Measurements from ENCODE around the gene VMP1. TPM values are rescaled to one million over a fixed set of nuclear protein-coding genes. Genes with fewer than 3 reads are reported as not detected.
"Not testable (repeated sequence)": the region's sequence is repeated elsewhere in the genome, so short reads cannot be mapped to it uniquely, and the experiment has no call there.

VMP1 gene
- total RNA-seq, 1 donor = 460 TPM

DNA sequence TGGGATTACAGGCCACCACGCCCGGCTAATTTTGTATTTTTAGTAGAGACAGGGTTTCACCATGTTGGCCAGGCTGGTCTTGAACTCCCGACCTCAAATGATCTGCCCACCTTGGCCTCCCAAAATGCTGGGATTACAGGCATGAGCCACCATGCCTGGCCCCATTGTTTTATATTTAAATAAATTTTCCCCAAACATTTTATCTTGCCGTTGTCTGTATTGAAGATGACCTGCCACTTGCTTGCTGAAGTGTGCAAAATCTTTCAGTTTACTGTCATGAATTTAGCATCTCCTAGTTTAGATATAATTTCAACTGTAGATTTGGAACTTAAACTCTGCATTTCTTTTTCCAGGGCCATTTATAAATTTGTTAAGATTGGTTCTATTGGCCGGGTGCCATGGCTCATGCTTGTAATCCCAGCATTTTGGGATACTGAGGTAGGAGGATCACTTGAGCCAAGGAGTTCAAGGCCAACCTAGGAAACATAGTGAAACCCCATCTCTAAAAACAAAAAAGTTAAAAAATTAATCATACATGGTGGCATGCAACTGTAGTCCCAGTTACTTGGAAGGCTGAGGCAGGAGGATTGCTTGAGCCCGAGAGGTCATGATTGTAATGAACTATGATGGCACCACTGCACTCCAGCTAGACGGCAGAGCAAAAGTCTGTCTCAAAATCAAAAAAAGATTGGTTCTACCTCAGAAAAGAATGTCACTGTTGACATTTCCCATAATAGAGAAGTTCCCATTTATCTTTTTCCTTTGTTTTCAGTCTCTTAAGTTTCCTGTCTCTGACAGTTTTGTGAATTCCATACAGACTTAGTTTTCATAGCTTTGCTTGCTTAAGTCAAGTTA, 84.4 kb downstream of the VMP1 start:
- Histone ChIP-seq H3K4me1 (ENCODE audit: insufficient read depth, low read length) (peaks cover 64% of the 10 kb centered on the region), H3K27me3 (ENCODE audit: insufficient read depth, low read length) (no peaks in the 10 kb centered on the region), H3K4me3 (ENCODE audit: low read length) (no peak overlapping the region), H3K9me3 (ENCODE audit: low read depth, low read length) (no peaks in the 10 kb centered on the region)

- H3K4me3 ChIP-seq (ENCODE audit: low read length); H3K9me3 ChIP-seq (ENCODE audit: low read depth, low read length); H3K27me3 ChIP-seq (ENCODE audit: insufficient read depth, low read length): not testable (repeated sequence)
- peaks cover 58% of the 10 kb centered on the region for H3K4me1 ChIP-seq (ENCODE audit: insufficient read depth, low read length)
These were observed 85.0 kb downstream of the VMP1 start for GRCh38 chr17:59792458-59792823.

DNA sequence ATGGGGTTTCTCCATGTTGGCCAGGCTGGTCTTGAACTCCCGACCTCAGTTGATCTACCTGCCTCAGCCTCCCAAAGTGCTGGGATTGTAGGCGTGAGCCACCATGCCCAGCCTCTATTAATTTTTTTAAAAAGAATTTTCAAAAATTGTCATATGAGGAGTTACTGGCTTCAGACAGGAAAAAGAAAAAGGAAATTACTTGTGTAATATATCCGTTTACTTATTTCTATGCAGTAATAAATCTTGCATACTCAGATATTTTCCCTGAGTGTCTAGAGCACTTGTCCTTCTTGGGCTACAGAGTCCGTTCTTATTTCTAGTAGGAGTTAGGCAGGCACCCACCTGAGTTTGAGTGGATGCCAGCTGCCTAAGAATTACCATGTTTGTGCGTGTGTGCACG, 85.8 kb downstream of the VMP1 start:
- peaks cover 50% of the 10 kb centered on the region for H3K4me1 ChIP-seq (ENCODE audit: insufficient read depth, low read length)
- no peak overlapping the region for H3K4me3 ChIP-seq (ENCODE audit: low read length)
- no peaks in the 10 kb centered on the region for H3K9me3 ChIP-seq (ENCODE audit: low read depth, low read length)
- no peaks in the 10 kb centered on the region for H3K27me3 ChIP-seq (ENCODE audit: insufficient read depth, low read length)

DNA sequence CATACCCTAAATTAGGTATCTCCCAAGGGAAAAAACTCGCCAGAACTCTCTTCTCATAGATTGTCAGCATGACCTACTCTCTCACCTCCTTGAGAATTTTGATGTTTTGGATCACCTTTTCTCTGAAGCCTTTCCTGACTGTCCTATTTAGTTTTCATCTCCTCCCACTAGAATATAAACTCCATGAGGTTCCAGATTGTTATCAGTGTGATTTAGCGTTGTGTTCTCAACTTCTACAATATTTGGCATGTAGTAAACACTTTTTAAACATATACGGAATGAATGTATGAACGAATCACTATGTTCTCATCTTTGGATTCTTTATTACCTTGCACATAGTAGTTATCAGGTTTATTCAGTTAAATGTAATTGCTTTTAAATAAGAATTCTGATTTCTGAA, 88.7 kb downstream of the VMP1 start:
- peaks cover 28% of the 10 kb centered on the region for H3K4me1 ChIP-seq (ENCODE audit: insufficient read depth, low read length)

GRCh38 chr17:59796785-59797205, 89.3 kb downstream of the VMP1 start:
- no peaks in the 10 kb centered on the region for H3K9me3 ChIP-seq (ENCODE audit: low read depth, low read length)
- H3K27me3 ChIP-seq (ENCODE audit: insufficient read depth, low read length) = no peaks in the 10 kb centered on the region
- H3K4me3 ChIP-seq (ENCODE audit: low read length) = no peak overlapping the region
- H3K4me1 ChIP-seq (ENCODE audit: insufficient read depth, low read length) = peaks cover 22% of the 10 kb centered on the region

More for the DNA sequence above, 88.7 kb downstream of the VMP1 start:
- no peak overlapping the region for H3K4me3 ChIP-seq (ENCODE audit: low read length)
- H3K9me3 ChIP-seq (ENCODE audit: low read depth, low read length) = no peaks in the 10 kb centered on the region
- no peaks in the 10 kb centered on the region for H3K27me3 ChIP-seq (ENCODE audit: insufficient read depth, low read length)

DNA sequence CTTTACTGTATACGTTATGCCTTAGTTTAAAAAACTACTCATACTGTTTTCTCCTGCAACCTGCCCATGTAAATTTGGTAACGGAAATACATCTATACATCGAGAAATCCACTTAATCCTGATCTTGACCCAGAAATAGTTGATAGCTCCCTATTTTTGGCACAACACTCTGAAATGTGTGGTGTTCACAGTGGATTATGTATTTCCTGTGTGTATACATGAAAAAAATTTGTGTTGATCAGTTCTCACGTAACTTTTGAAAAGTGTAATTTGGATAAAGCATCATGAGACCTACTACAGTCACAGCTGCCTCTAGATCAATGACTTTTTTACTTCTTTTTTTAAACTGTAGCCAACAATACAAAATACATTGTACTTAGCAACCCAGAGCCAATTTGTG, 90.7 kb downstream of the VMP1 start:
- Histone ChIP-seq H3K4me1 (ENCODE audit: insufficient read depth, low read length) (peaks cover 9% of the 10 kb centered on the region), H3K9me3 (ENCODE audit: low read depth, low read length) (no peaks in the 10 kb centered on the region), H3K27me3 (ENCODE audit: insufficient read depth, low read length) (no peaks in the 10 kb centered on the region), H3K4me3 (ENCODE audit: low read length) (no peak overlapping the region)

- no peak overlapping the region for H3K4me3 ChIP-seq (ENCODE audit: low read length)
- H3K4me1 ChIP-seq (ENCODE audit: insufficient read depth, low read length) = peaks cover 8% of the 10 kb centered on the region
- H3K27me3 ChIP-seq (ENCODE audit: insufficient read depth, low read length) = no peaks in the 10 kb centered on the region
- no peaks in the 10 kb centered on the region for H3K9me3 ChIP-seq (ENCODE audit: low read depth, low read length)
These were observed 93.1 kb downstream of the VMP1 start for GRCh38 chr17:59800530-59800942.

- no peak overlapping the region for H3K4me3 ChIP-seq (ENCODE audit: low read length)
- no peaks in the 10 kb centered on the region for H3K9me3 ChIP-seq (ENCODE audit: low read depth, low read length)
- H3K4me1 ChIP-seq (ENCODE audit: insufficient read depth, low read length) = peaks cover 13% of the 10 kb centered on the region
- H3K27me3 ChIP-seq (ENCODE audit: insufficient read depth, low read length) = no peaks in the 10 kb centered on the region
These were observed 94.7 kb downstream of the VMP1 start for GRCh38 chr17:59802160-59802559.

GRCh38 chr17:59804901-59805465, 97.5 kb downstream of the VMP1 start:
- H3K4me3 ChIP-seq (ENCODE audit: low read length) = peak overlapping the region; percentile 7
- H3K27me3 ChIP-seq (ENCODE audit: insufficient read depth, low read length) = no peaks in the 10 kb centered on the region
- peaks cover 10% of the 10 kb centered on the region for H3K4me1 ChIP-seq (ENCODE audit: insufficient read depth, low read length)
- no peaks in the 10 kb centered on the region for H3K9me3 ChIP-seq (ENCODE audit: low read depth, low read length)

DNA sequence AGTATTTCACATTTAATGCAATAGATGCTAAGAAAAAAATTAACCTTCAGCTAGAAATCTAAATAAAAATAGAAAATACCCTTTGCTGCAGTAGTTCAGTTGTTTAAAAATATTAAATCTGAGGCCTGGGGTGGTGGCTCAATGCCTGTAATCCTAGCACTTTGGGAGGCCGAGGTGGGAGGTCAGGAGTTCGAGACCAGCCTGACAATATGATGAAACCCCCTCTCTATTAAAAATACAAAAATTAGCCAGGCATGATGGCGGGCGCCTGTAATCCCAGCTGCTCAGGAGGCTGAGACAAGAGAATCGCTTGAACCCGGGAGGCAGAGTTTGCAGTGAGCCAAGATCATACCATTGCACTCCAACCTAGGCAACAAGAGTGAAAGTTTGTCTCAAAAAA, 98.9 kb downstream of the VMP1 start:
- H3K27me3 ChIP-seq (ENCODE audit: insufficient read depth, low read length); H3K9me3 ChIP-seq (ENCODE audit: low read depth, low read length); H3K4me3 ChIP-seq (ENCODE audit: low read length): not testable (repeated sequence)
- peaks cover 13% of the 10 kb centered on the region for H3K4me1 ChIP-seq (ENCODE audit: insufficient read depth, low read length)

GRCh38 chr17:59807892-59808509, 100.5 kb downstream of the VMP1 start:
- Histone ChIP-seq H3K27me3 (ENCODE audit: insufficient read depth, low read length) (no peaks in the 10 kb centered on the region), H3K4me3 (ENCODE audit: low read length) (no peak overlapping the region), H3K4me1 (ENCODE audit: insufficient read depth, low read length) (peaks cover 20% of the 10 kb centered on the region), H3K9me3 (ENCODE audit: low read depth, low read length) (no peaks in the 10 kb centered on the region)

GRCh38 chr17:59810894-59811153, 103.4 kb downstream of the VMP1 start:
- H3K9me3 ChIP-seq (ENCODE audit: low read depth, low read length) = no peaks in the 10 kb centered on the region
- no peak overlapping the region for H3K4me3 ChIP-seq (ENCODE audit: low read length)
- H3K27me3 ChIP-seq (ENCODE audit: insufficient read depth, low read length) = no peaks in the 10 kb centered on the region
- H3K4me1 ChIP-seq (ENCODE audit: insufficient read depth, low read length) = peaks cover 17% of the 10 kb centered on the region

DNA sequence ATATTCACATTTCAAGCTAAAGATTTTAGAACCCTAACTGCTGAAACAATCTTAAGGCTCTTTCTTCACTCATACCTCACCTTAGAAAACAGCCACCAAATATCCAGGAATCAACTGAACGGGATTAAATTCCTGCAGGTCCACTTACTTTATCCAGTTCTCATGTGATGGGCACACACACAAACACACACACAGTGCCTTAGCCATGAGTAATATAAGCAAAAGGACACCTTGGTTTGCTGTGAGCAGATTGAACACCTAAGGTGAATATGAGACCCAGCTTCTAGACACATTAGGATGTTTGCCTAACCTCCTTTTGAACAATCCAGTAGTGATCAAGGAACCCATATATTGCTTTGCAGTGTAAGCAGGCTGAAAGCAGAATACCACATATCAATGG, 103.8 kb downstream of the VMP1 start:
- Histone ChIP-seq H3K9me3 (ENCODE audit: low read depth, low read length) (no peaks in the 10 kb centered on the region), H3K4me3 (ENCODE audit: low read length) (no peak overlapping the region), H3K4me1 (ENCODE audit: insufficient read depth, low read length) (peaks cover 19% of the 10 kb centered on the region), H3K27me3 (ENCODE audit: insufficient read depth, low read length) (no peaks in the 10 kb centered on the region)

- Histone ChIP-seq H3K27me3 (ENCODE audit: insufficient read depth, low read length) (no peaks in the 10 kb centered on the region), H3K4me1 (ENCODE audit: insufficient read depth, low read length) (peaks cover 15% of the 10 kb centered on the region), H3K9me3 (ENCODE audit: low read depth, low read length) (no peaks in the 10 kb centered on the region), H3K4me3 (ENCODE audit: low read length) (no peak overlapping the region)
These were observed 104.7 kb downstream of the VMP1 start for GRCh38 chr17:59812139-59812538.

GRCh38 chr17:59814276-59814675, 106.8 kb downstream of the VMP1 start:
- no peaks in the 10 kb centered on the region for H3K9me3 ChIP-seq (ENCODE audit: low read depth, low read length)
- H3K27me3 ChIP-seq (ENCODE audit: insufficient read depth, low read length) = no peaks in the 10 kb centered on the region
- H3K4me1 ChIP-seq (ENCODE audit: insufficient read depth, low read length) = peaks cover 15% of the 10 kb centered on the region
- no peak overlapping the region for H3K4me3 ChIP-seq (ENCODE audit: low read length)

DNA sequence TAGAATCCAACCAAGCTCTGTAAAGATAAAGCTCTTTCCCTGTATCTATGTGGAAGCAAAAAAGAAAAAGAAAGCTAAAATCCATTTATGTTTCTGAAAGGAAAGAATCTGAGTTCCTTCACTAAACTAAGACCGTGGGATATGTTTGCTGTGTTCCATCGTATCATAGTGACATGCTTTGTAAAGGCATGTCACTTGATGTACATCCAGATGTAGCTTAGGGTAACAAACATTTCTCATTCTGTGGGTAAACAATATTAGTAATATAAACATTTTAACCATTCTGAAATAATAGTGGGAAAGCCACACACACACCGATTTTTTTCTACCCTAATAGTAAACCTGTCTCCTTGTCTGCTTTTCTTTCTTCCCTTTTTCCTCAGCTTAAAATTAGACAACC, 107.2 kb downstream of the VMP1 start:
- Histone ChIP-seq H3K9me3 (ENCODE audit: low read depth, low read length) (no peaks in the 10 kb centered on the region), H3K27me3 (ENCODE audit: insufficient read depth, low read length) (no peaks in the 10 kb centered on the region), H3K4me1 (ENCODE audit: insufficient read depth, low read length) (peaks cover 15% of the 10 kb centered on the region), H3K4me3 (ENCODE audit: low read length) (no peak overlapping the region)
